GM19099 (cell line): ENCODE data around the gene RIN1.

Experiments
- POLR2A ChIP-seq: IDR thresholded peaks from 3 replicates; pipeline ENCODE4 v1.6.1; 2011; ENCODE audit warnings: low read depth; ENCODE audit not compliant: insufficient read length; ENCODE audit errors: extremely low read depth

Gene RIN1

GRCh38 chr11:66329165-66329673 lies 7.0 kb downstream of the RIN1 start:
- no peak for TF ChIP-seq POLR2A

- TF ChIP-seq POLR2A = no peak
Measured at GRCh38 chr11:66328302-66329144, 7.7 kb downstream of the RIN1 start.

GRCh38 chr11:66328031-66328301 lies 8.3 kb downstream of the RIN1 start:
- no peak for TF ChIP-seq POLR2A

- no peak for TF ChIP-seq POLR2A
Measured at GRCh38 chr11:66327171-66328030, 8.8 kb downstream of the RIN1 start.

- no peak for TF ChIP-seq POLR2A
Measured at GRCh38 chr11:66326261-66327111, 9.7 kb downstream of the RIN1 start.

- no peak for TF ChIP-seq POLR2A
Measured at GRCh38 chr11:66325263-66325671, 11.0 kb downstream of the RIN1 start.

- no peak for TF ChIP-seq POLR2A
Measured at GRCh38 chr11:66324664-66325063, 11.6 kb downstream of the RIN1 start.

- no peak for TF ChIP-seq POLR2A
Measured at GRCh38 chr11:66323684-66324083, 12.6 kb downstream of the RIN1 start.

GRCh38 chr11:66322732-66323427 lies 13.4 kb downstream of the RIN1 start:
- TF ChIP-seq POLR2A = no peak

- no peak for TF ChIP-seq POLR2A
Measured at GRCh38 chr11:66321606-66322005, 14.6 kb downstream of the RIN1 start.

GRCh38 chr11:66318600-66318970 lies 17.6 kb downstream of the RIN1 start:
- TF ChIP-seq POLR2A = no peak

GRCh38 chr11:66317723-66318599 lies 18.3 kb downstream of the RIN1 start:
- TF ChIP-seq POLR2A = no peak

- peak; percentile 41 for TF ChIP-seq POLR2A
Measured at GRCh38 chr11:66317322-66317722, 18.9 kb downstream of the RIN1 start.
